ENCODE measurements around the gene GNGT1.

Gene GNGT1

DNA sequence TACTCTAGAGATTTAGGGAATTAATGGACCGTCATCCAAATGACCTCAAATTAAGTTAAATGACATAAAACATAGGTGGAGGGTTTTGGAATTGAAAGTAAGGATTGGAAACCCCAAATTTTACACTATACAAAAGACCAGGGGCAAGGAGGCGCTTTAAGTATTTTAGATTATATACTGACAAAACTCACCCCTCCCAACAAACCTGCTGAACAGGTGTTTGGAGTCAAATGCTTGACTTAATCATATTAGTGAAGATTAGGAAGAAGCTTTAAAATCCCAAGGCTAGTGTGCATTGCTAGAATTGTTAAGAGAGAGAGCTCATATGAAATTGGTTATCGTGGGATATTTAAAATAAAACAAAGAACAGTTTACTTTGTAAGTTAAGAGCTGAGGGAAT, at the start of gene GNGT1:
TSS of gene GNGT1 (plus strand) at position 301 of the 400 bp plus-strand sequence. CDS start 180 bp downstream, outside the sequence.
- no peak for DNase-seq

- no peak for DNase-seq
Observed at GRCh38 chr7:93858857-93859256, 47.5 kb upstream of the GNGT1 start.

DNA sequence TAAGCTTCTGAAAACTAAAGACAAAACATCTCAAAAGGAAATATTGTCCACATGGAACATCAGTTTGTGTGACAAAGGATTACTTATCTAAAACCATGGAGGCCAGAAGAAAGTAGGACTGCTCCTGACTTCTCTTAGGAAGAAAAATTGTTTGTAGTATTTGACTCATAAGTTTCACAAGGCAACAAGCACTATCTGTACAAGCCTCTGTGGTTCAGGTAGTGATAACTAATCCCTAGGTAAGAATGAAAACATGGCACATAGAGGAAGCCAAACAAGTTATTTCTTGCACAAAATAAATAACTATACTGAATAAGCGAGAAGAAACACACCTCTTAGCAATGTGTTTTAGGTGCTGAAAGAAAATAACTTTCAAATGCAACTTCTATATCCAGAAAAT, 46.1 kb upstream of the GNGT1 start:
- DNase-seq, result no peak

DNA sequence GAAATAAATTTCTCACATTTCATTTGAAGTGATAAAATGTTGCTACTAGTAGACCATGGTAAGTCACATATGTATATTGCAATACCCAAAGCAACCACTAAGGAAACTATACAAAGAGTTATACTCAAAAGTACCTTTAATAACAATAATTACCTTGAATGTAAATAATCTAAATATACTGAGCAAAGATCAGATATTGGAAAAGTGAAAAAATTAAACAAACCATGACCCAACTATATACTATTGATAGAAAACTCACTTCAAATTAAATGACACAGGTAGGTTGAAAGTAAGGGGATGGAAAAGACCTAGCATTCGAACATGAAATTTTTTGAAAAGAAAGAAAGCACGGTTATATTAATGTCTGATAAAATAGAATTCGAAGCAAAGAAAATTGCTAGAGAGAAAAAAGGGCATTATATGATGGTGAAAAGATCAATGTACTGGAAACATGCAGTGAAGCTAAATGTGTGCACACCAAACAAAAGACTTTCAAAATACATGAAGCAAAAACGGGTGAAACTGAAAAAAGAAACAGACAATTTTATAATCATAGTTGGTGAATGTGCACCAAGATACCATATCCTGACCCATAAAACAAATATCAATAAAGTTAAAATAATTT, 44.9 kb upstream of the GNGT1 start:
- DNase-seq, result no peak

- DNase-seq, result no peak
Observed at GRCh38 chr7:93862651-93863050, 43.7 kb upstream of the GNGT1 start.

DNA sequence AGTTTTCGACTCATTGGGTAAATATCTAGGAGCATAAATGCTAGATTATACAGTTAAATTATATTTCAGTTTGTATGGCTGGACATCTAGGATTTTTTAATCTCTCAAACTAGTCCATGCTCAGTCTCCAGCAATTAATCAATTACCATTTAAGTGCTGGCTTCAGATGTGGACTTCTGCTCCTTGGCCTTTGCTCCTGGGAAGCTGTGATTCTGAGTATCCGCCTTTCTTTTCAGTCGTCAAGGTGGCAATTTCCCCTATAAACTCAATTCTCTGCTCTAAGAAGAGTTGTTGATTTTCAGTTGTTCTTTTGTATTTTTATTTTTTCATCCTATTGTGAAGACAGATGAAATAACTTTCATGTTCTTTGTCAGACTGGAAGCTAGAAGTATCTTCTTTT, 39.5 kb upstream of the GNGT1 start:
- DNase-seq, result no peak

DNA sequence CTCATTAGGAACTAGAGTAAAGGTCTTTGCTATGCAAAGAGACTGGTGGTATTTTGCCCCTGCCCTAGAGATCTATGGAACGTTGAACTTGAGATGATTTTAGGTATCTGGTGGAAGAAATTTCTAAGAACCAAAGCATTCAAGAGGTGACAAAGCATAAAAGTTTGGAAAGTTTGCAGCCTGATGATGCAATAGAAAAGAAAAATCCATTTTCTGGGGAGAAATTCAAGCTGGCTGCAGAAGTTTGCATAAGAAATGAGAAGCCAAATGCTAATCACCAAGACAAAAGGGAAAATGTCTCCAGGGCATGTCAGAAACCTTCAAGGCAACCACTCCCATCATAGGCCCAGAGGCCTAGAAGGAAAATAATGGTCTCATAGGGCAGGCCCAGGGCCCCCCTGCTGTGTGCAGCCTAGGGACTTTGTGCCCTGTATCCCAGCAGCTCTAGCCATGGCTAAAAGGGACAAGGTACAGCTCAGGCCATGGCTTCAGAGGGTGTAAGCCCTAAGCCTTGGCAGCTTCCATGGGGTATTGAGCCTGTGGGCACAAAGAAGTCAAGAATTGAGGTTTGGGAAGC, 32.3 kb upstream of the GNGT1 start:
- DNase-seq, result no peak

GRCh38 chr7:93877742-93878141, 28.6 kb upstream of the GNGT1 start:
- no peak for DNase-seq

DNA sequence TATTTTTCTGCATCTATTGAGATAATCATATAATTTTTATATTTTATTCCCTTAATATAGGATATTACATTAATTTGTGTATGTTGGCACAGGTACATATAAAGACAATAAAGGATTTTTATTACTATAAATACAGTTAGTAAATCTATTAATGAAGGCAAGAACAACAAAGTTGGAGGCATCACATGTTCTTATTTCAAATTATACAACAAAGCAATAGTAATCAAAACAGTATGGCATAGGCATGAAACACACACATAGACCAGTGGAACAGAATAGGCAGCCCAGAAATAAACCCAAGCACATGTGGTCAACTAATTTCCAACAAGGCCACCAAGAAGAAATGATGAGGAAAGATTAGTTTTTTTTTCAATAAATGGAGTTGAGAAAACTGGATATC, 27.0 kb upstream of the GNGT1 start:
- DNase-seq, result no peak

DNA sequence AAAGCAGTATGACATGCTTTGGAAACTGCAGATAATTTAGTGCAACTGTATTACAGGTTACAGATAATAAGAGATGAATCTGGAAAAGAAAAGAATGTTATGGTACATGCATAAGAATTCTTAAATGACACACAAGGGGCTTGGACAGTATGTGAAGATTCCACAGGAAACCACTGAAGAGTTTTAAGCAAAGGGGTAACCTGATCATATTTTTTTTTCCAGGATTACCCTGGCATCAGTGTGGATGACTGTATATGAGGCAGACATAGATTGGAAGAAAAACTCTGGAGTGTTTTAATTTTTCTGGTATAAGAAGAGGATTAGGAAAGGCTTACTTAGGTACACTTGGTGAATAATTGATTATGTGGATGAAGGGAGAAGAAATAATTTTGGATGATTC, 23.9 kb upstream of the GNGT1 start:
- DNase-seq, result no peak

DNA sequence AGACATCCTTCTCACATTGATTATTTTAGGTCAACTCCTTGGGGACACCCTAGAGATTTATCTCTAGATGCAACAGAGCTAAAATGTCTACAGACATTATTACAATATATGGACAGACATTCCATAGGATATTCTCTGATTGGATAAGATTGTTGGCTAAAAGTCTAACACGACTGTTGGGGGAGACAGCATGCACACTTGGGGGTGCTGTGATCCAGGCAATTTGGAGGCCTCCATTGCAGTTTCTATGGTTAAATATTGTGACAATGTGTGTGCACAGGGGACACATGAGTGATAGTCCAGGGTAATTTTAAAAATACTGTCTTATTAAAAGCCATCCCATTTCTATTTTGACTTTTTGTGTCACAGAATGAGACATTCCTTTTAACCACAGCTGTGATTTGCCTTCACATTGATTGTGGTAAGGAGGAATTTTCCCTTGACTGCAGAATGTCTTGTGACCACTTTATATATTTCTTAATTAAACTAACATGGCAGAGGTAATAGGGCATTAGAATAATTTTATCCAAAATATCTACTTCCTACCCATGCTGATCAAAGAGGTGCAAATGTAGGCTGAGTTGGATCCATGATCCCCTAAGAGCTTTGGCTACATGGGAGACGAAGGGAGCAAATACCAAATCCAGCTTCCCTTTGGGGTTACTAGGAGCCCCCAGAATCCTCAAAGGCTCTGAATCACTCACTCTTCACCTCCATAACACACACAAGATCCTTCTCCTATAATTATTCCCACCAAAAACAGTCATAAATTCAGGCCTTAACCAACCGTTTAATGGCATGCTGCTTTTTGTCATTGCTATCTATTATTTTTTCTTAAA, 23.1 kb upstream of the GNGT1 start:
- no peak for DNase-seq

DNA sequence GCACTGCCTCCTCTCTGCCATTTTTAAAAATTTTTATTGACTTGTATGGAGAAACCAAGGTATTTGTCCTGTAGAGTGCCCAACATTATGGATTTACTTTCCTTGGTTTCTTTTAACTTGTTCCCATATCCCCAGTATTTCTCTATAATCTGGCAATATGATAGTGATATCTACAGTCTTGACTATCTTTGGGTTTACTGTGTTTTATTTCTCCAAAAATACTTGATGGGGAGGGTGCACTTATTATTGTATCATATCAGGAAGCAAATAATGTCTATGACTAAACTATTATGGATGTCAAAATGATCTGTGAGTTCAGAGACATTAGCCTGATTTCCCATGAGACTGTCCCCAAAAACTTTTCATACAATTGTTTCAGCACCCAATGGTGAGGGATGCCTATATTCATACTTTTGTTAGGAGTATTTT, 22.4 kb upstream of the GNGT1 start:
- no peak for DNase-seq

GRCh38 chr7:93884541-93884940, 21.8 kb upstream of the GNGT1 start:
- no peak for DNase-seq

DNA sequence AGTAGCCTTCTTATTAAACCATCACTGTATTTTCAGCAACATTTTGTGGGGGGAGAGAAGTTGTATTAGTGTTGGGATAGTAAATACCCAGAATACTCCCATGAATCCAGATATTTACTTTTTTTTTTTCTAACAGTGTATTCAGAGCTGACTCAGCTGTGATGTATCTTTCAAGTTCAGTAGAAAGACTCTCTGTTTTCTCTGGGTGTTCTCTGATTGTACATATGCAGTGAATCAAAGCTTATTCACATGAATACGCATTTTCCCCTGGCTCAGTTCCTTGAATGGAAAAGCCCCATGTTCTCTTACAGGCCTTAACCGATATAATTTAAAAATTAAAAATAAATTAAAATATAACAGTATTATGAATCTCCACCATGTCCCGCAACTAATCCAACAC, 17.1 kb upstream of the GNGT1 start:
- DNase-seq, result no peak

DNA sequence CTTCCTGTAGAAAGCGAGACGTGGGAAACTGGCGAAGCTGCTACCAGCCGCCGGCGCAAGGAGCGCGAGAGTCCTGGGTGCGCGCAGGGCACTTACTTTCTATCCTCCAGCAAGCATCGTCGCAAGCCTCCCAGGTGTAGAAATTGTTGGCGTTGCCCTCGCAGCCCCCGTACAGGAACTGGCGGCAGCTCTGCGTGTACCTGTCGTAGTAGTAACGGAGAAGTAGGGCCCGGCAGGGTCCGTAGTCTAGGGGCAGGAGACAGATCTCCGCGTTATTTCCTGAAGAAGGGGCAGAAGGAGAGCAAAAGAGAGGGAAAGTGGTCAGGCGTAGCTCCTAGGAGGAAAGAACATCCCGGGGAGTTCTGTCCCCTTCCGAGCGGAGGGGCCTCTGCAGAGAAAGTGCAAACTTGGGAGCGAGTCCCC, 16.3 kb upstream of the GNGT1 start:
- peak; percentile 75 for DNase-seq

DNA sequence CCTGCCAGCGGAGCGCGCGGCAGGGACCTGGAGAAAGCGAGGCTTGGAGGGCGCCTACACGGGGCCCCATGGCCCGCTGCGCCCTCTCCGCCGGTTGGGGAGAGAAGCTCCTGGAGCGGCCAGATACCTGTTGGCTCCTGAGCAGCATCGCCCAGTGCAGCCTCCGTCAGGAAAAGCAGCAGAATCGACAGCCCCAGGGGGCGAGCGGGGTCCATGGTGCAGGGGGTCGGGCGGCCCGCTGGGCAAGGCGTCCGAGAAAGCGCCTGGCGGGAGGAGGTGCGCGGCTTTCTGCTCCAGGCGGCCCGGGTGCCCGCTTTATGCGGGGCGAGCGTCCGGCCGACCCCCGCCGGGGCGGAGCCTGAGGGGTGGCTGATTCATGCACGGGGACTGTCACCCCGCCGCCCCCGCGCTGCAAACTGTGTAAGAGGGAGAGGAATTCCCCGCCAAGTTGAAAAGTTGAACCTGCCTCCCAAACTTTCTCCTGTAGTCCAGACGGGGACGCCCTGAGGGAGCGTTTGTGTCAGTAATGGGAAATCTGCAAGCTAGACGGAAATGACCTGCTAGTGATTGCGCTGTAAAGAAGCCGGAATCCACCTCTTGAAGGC, 15.8 kb upstream of the GNGT1 start, which contains the start of gene TFPI2:
TSS of gene TFPI2 (minus strand) at position 290 of the 605 bp plus-strand sequence. CDS start at position 215, 75 bp downstream.
- peak; percentile 78 for DNase-seq

DNA sequence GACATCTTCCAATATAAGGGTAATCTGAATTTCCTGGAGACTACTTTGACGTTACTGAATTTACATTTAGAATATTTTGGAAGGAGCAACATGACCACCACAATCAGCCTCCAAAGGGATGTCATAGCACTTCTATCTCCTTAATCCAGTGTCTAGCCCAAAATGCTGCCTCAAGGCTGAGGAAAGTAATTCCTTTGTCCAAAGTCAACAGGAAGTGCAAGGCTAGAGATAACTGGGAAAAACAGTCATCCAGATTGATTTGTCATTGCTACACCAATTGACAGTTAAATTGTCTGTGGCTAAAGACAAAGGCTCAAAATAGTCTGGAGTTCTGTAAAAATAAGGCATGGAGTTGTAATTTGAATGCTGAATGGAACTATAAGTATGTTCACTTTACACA, 11.9 kb upstream of the GNGT1 start:
- DNase-seq, result no peak

DNA sequence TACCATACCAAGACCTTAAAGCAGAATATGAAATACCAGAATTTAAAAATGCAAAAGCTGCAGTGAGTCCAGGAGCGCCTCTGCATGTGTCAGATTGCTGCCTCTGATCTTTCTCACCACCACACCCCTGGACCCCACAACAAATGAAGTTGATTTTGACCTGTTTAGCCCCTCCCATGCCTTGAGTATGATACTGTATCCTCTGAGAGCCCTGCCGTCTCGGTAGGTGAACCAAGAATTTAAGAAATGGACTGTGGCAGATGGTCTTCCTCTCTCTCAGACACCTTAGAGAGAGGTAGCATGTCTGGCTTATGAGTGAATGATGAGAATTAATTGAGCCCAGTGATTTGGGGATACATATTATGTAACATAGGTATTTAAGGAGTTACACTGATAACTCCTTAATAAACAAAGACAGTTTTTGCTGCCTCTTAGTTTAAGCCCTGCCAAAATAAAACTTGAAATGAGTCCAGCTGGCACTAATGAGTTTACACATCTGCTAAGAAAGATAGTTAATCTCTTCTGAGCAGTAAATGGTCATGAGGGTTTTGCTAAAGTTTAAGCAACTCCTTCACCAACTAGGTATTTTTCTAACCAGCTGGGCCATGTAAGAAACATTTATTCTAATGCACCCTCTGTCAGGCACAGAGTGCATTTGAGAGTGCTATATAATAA, 11.3 kb upstream of the GNGT1 start:
- DNase-seq, result no peak

GRCh38 chr7:93895859-93896600, 10.3 kb upstream of the GNGT1 start:
- DNase-seq, result no peak

DNA sequence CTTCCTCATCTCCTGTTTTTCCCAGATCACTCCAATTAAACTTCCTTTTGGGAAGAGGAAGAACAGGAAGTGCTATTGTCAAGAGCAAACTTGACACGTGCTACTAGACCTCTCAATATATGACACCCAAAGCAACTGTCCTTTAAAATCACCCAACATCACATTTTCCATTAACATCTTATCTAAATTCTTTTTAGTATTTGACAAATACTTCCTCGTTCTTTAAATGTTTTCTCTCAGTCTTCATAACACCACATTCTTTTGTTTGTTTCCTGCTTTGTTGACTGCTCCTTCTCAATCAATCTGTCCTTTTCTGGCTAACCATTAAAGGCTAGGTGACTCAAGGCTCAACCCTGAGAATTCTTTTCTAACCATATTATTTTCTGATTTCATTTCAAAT, 8.7 kb upstream of the GNGT1 start:
- DNase-seq, result no peak

DNA sequence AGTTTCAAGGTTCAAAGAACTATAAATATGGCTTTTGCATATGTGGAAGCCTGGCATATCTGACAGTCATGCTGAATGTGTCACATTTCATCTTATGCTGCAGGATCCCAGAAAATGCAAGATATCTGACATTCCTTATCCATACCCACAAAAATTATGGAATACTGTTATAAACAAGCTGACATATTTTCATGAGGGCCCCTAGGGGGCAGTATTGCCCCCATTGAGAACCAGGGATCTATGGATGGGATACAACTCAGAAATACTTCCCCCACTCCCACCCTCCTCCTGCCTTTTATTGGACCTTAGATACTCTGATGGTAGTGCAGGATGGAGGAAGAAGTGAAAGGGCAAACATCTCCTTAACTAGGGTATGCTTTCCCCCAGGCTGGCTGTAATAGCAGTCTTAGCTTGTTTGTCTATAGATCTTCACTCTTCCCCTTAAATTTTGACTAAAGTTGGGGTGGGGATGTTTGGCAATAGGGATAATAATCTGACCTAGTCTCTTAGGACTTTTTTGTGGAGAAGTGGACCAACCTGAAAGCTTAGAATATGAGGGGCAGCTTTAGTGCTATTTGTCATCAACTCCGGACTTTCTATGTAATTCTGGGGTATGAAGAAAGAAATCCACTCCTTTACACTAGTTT, 3.5 kb upstream of the GNGT1 start:
- no peak for DNase-seq
